CD4-positive, alpha-beta T cell (primary cell): ENCODE results near the gene PLA2G2D. TPM values are rescaled to one million over a fixed set of nuclear protein-coding genes. Genes with fewer than 3 reads are reported as not detected.

Experiments
- ATAC-seq: fragments of 200-7000 bp; cut with Tn5 transposase; one replicate; pipeline ENCODE4 v1.10.0; 2022; ENCODE audit warnings: mild to moderate bottlenecking; ENCODE audit not compliant: poor library complexity
- CTCF ChIA-PET: fragments of 350-600 bp; sonication (Branson Sonifier 250); formaldehyde crosslinking; loops from one replicate; lab custom pipeline; 2021; ENCODE audit warnings: antibody characterized with exemption, inconsistent platforms; lab: Charles Lee
- POLR2A ChIA-PET: fragments of 350-600 bp; sonication (Branson Sonifier 250); formaldehyde crosslinking; loops from one replicate; lab custom pipeline; 2021; ENCODE audit warnings: antibody characterized with exemption, inconsistent platforms; lab: Charles Lee
- DNase-seq, 14 experiments: peaks; one replicate each; pipeline ENCODE4 v3.0.0-alpha.2; 2013 to 2020; ENCODE audit warnings: mixed read lengths in 2 of 14
- H3K27ac ChIP-seq, 2 donors: one replicate each; pipeline versions ENCODE4 v1.5.1 to v1.7.0; 2013; ENCODE audit warnings: low read length in 2 of 2, low read depth in 1 of 2, mild to moderate bottlenecking in 1 of 2
- H3K27me3 ChIP-seq, 2 experiments: 1 replicate in 1 of 2; 2 replicates in 1 of 2; pipeline versions ENCODE4 v1.6.1 to v1.7.0; 2013; ENCODE audit warnings: low read length in 2 of 2, control low read depth in 1 of 2, mild to moderate bottlenecking in 1 of 2, moderate library complexity in 1 of 2; ENCODE audit not compliant: insufficient read depth in 2 of 2, control insufficient read depth in 1 of 2
- H3K36me3 ChIP-seq: one replicate; pipeline ENCODE4 v1.6.1; 2013; ENCODE audit warnings: low read length, control low read depth; ENCODE audit not compliant: insufficient read depth
- H3K4me1 ChIP-seq: one replicate; pipeline ENCODE4 v1.6.1; 2013; ENCODE audit warnings: low read length, control low read depth; ENCODE audit not compliant: insufficient read depth
- H3K4me3 ChIP-seq: one replicate; pipeline ENCODE4 v1.5.1; 2013; ENCODE audit warnings: mild to moderate bottlenecking, low read length, moderate library complexity
- H3K9me3 ChIP-seq, 2 experiments: 1 replicate in 1 of 2; 2 replicates in 1 of 2; pipeline versions ENCODE4 v1.6.1 to v1.7.0; 2013; ENCODE audit warnings: low read length in 2 of 2, mild to moderate bottlenecking in 2 of 2, control low read depth in 1 of 2, moderate library complexity in 1 of 2; ENCODE audit not compliant: control insufficient read depth in 1 of 2, insufficient read depth in 1 of 2
- H3K27ac Mint-ChIP-seq: one replicate; pipeline ENCODE4 v1.8.0; 2020; ENCODE audit warnings: mixed read lengths
- H3K27me3 Mint-ChIP-seq: one replicate; pipeline ENCODE4 v1.8.0; 2021; ENCODE audit warnings: mixed read lengths
- H3K36me3 Mint-ChIP-seq: one replicate; pipeline ENCODE4 v1.8.0; 2021; ENCODE audit warnings: low read depth, mixed read lengths
- H3K4me1 Mint-ChIP-seq: one replicate; pipeline ENCODE4 v1.8.0; 2021; ENCODE audit warnings: low read depth, mixed read lengths
- H3K4me3 Mint-ChIP-seq: one replicate; pipeline ENCODE4 v1.8.0; 2020; ENCODE audit warnings: mild to moderate bottlenecking, mixed read lengths
- H3K9me3 Mint-ChIP-seq: one replicate; pipeline ENCODE4 v1.8.0; 2020; ENCODE audit warnings: mixed read lengths
- intact Hi-C, 2 experiments: fragments of 100-400 bp; cut with DNase I in 1 of 2; cut with micrococcal nuclease in 1 of 2; formaldehyde crosslinking; loops; one replicate each; pipeline versions ENCODE4 v1.15.1 to v1.9.0; 2023 to 2025; cut with DNase I, micrococcal nuclease
- total RNA-seq, 174 experiments: library from RNA in 2 of 174; stranded (reverse) in 2 of 174; gene quantifications; one replicate each; pipeline ENCODE4 v1.2.3 and lab custom pipeline; 2021 to 2026
- TF ChIP-seq, protein P1 (sequence below): fragments of 200-600 bp; IDR thresholded peaks from one replicate; pipeline ENCODE4 v1.8.0; 2022; ENCODE audit warnings: antibody characterized with exemption, mild to moderate bottlenecking

The PLA2G2D gene
- total RNA-seq, 2 experiments from 2014 or later: not detected

DNA sequence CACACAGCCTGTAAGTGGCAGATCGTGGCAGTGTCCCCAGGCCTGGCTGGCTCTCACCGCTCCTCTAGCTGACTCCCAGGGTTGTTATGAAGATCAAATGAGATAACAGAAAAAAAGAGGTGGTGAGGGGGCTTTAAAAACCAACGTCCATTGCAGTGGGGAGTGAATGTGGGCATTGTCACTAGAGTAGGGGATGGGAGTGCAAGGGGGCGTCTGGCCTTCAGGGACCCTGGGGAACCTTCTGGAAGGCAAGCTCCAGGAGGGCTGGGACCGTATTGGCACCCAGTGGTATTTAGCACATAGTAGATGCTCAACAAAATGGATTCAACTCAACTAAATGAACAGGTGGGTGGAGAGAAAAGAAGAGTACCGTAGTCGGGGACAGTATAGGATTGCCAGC is 3.4 kb downstream of the PLA2G2D start:
- Mint-ChIP-seq H3K9me3 (no peaks in the 10 kb centered on the region), H3K27me3 (peaks cover 24% of the 10 kb centered on the region), H3K4me1 (no peaks in the 10 kb centered on the region), H3K36me3 (no peaks in the 10 kb centered on the region), H3K27ac (no peak overlapping the region), H3K4me3 (no peak overlapping the region)
- H3K36me3 ChIP-seq: no peaks in the 10 kb centered on the region
- TF ChIP-seq, protein P1, sequence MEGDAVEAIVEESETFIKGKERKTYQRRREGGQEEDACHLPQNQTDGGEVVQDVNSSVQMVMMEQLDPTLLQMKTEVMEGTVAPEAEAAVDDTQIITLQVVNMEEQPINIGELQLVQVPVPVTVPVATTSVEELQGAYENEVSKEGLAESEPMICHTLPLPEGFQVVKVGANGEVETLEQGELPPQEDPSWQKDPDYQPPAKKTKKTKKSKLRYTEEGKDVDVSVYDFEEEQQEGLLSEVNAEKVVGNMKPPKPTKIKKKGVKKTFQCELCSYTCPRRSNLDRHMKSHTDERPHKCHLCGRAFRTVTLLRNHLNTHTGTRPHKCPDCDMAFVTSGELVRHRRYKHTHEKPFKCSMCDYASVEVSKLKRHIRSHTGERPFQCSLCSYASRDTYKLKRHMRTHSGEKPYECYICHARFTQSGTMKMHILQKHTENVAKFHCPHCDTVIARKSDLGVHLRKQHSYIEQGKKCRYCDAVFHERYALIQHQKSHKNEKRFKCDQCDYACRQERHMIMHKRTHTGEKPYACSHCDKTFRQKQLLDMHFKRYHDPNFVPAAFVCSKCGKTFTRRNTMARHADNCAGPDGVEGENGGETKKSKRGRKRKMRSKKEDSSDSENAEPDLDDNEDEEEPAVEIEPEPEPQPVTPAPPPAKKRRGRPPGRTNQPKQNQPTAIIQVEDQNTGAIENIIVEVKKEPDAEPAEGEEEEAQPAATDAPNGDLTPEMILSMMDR: no peak
- H3K27me3 ChIP-seq: peaks cover 0 to 2% of the 10 kb centered on the region in 2 experiments
- DNase-seq (no peak), ATAC-seq (no peak)
- H3K27ac ChIP-seq: no peak overlapping the region
- no peak overlapping the region for H3K4me3 ChIP-seq
- ChIA-PET CTCF (no interaction called here), POLR2A (no interaction called here)
- no peaks in the 10 kb centered on the region for H3K9me3 ChIP-seq
- intact Hi-C loops: no loop called here
- no peaks in the 10 kb centered on the region for H3K4me1 ChIP-seq

DNA sequence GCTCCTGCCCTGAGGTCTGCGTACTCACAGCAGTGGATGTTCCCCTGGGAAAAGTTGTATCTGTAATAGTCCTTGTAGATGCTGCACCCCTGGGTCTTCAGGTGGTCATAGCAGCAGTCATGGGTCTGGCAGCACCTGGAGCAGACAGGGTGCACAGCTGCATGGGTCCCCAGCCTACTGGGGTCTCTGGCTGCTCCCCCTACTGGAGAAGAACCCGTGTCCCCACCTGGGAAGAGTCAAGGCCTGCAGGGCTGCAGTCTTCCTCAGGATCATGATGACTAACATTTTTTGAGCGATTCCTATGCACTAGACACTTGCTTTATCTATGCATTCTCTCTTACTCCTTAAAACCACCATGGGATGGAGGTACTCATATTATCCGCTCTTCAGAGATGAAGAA is 3.9 kb downstream of the PLA2G2D start:
- H3K27ac ChIP-seq: no peak overlapping the region
- peaks cover 0 to 5% of the 10 kb centered on the region in 2 experiments for H3K27me3 ChIP-seq
- H3K9me3 ChIP-seq: no peaks in the 10 kb centered on the region
- Mint-ChIP-seq H3K27me3 (peaks cover 24% of the 10 kb centered on the region), H3K27ac (no peak overlapping the region), H3K4me1 (no peaks in the 10 kb centered on the region), H3K4me3 (no peak overlapping the region), H3K9me3 (no peaks in the 10 kb centered on the region), H3K36me3 (no peaks in the 10 kb centered on the region)
- ChIA-PET POLR2A (no interaction called here), CTCF (no interaction called here)
- TF ChIP-seq, protein P1: no peak
- ATAC-seq (no peak), DNase-seq (no peak)
- no peaks in the 10 kb centered on the region for H3K4me1 ChIP-seq
- no peak overlapping the region for H3K4me3 ChIP-seq
- H3K36me3 ChIP-seq: no peaks in the 10 kb centered on the region
- intact Hi-C loops: no loop called here

DNA sequence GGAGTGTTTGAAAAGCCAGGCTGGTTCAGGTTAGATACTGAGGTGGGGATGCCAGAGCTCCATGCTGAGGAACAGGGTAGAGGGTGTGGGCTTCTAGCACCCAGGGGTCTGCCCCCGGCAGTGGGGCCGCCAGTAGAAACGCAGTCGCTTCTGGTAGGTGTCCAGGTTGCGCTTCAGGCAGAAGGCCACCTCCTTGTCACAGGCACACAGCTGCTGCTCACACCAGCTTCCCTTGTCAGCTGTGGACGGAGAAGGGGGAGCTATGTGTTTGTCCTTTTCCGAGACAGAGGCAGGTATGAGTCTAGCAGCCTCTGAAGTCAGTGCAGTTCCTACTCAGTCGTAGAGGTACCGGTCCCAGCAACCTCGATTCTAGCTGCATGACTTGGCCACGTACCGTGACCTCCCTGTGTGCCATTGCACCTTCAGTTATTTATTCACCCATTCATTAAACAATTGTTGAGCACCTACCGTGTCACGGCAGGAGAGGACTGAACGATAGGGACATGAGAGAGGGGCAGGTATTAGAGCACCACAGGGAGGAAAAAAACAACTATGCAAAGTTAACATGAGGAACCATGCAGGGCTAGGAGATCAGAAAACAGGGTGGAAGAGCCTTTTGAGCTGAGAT is 5.2 kb downstream of the PLA2G2D start:
- TF ChIP-seq, protein P1: no peak
- Mint-ChIP-seq H3K27ac (no peak overlapping the region), H3K4me1 (no peaks in the 10 kb centered on the region), H3K36me3 (no peaks in the 10 kb centered on the region), H3K9me3 (no peaks in the 10 kb centered on the region), H3K27me3 (peaks cover 24% of the 10 kb centered on the region), H3K4me3 (no peak overlapping the region)
- Histone ChIP-seq H3K4me1 (no peaks in the 10 kb centered on the region), H3K9me3 (no peaks in the 10 kb centered on the region), H3K36me3 (no peaks in the 10 kb centered on the region), H3K27me3 (peaks cover 0 to 5% of the 10 kb centered on the region in 2 experiments), H3K27ac (no peak overlapping the region), H3K4me3 (no peak overlapping the region)
- ChIA-PET CTCF (no interaction called here), POLR2A (no interaction called here)
- DNase-seq (no peak), ATAC-seq (no peak)
- intact Hi-C loops: no loop called here
